ENCODE data around the gene CYSRT1.

GRCh38 chr9:137192859-137193258 lies 32.1 kb upstream of the CYSRT1 start:
- TF ChIP-seq GATA3 (IDR thresholded peaks at IDR 0.05; ENCODE audit: low read depth, low read length): no peak
- TF ChIP-seq GATA2 (IDR thresholded peaks at IDR 0.05; ENCODE audit: low read depth, low read length): no peak

Measured in SH-SY5Y (cell line).